Measurements from ENCODE around the gene MYO16.
"Not testable (repeated sequence)": the region's sequence is repeated elsewhere in the genome, so short reads cannot be mapped to it uniquely, and the experiment has no call there.

MYO16 gene

GRCh38 chr13:109209526-109209925 is 580.1 kb downstream of the MYO16 start:
- DNase-seq: no peak

GRCh38 chr13:109211616-109212015 is 582.2 kb downstream of the MYO16 start:
- DNase-seq: no peak

GRCh38 chr13:109212650-109213049 is 583.2 kb downstream of the MYO16 start:
- DNase-seq: no peak

DNA sequence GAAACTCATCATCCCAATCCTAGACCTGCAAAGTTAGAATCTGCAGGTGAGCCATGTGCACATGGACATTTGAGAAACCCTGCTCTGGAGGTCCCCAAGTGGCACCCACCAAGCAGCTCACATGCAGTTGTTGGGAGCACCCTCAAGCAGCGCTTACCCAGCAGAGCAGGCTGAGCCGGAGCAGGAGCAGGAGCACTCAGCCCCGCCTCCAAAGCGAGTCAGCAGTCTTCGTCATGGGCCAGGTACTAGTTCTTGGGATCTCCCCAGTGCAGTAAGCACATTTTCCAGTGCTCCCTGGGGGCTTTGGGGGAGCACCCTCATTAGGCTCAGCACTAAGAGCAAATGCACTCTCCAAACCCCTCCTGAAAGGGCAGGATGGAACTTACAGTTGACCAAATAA is 584.3 kb downstream of the MYO16 start:
- DNase-seq: no peak

- no peak for DNase-seq
Observed at GRCh38 chr13:109214393-109214792, 585.0 kb downstream of the MYO16 start.

- DNase-seq: no peak
Observed at GRCh38 chr13:109215377-109215776, 586.0 kb downstream of the MYO16 start.

DNA sequence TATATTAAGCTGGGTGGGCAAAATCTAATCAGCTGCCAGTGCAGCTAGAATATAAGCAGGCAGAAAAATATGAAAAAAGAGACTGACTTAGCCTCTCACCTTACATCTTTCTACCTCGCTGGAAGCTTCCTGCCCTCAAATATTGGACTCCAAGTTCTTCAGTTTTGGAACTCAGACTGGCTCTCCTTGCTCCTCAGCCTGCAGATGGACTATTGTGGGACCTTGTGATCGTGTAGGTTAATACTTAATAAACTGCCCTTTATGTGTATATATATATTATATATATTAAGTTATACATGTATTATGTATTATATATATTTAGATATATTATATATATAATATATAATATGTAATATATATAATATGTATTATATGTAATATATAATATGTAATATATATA is 588.1 kb downstream of the MYO16 start:
- not testable (repeated sequence) for DNase-seq

DNA sequence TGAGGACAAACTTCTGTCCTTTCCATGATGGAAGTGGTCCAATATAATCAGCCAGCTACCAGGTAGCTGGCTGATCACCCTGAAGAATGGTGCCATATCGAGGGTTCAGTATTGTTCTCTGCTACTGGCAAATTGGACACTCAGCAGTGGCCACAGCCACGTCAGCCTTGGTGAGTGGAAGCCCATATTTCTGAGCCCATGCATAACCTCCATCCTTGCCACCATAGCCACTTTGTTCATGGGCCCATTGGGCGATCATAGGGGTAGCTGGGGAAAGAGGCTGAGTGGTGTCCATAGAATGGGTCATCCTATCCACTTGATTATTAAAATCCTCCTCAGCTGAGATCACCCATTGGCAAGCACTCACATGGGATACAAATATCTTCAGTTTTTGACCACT is 591.2 kb downstream of the MYO16 start:
- no peak for DNase-seq

DNA sequence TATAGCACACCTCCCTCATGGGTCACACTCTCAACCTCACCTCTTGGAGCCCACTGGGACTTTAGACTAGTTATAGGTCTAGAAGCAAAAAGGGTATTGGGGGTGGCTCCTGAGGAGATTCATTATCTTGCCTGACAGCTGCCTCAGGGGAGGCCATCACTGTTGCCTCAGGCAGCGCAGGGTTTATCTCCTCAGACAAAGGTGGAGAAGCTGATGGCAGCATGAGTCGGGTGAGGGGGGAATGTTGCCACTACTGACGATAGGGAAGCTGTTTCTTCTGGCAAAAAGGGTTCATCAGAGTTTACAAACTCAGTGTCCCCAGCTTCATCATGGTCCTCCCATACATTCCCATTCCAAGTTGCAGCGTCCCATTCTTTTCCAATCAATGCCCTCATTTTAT is 594.6 kb downstream of the MYO16 start:
- no peak for DNase-seq

GRCh38 chr13:109226631-109227030 is 597.2 kb downstream of the MYO16 start:
- no peak for DNase-seq

DNA sequence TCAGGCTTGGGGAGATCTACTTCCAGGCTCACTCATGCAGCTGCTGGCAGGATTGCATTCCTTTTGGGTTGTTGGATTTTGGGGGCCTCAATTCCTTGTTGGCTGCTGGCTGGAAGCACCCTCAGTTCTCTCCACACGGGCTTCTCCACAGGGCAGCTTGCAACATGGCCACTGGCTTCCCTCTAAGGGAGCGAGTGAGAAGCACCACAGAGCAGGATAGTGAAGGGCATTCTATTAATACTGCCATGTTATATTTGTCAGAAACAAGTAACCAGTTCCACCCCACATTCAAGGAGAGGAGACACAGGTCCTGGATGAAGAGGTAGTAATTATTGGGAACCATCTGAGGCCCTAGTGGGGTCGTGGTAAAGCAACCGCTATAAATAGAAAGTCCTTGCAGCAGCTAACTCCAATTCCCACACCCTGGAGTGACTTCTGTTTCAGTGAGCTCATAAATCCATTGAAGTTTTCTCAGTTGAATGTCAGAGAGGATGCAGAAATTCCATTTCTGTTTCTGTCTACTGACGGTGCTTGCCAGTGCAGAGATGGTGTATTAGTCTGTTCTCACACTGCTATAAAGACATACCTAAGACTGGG is 598.0 kb downstream of the MYO16 start:
- DNase-seq: no peak

DNA sequence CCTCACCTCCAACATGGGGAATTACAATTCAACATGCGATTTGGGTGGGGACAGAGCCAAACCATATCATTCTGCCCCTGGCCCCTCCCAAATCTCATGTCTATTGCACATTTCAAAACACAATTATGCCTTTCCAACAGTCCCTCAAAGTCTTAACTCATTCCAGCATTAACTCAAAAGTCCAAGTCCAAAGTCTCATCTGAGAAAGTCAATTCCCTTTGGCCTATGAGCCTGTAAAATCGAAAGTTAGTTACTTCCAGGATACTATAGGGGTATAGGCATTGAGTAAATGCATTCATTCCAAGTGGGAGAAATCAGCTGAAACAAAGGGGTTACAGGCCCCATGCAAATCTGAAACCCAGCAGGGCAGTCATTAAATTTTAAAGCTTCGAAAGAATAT is 598.8 kb downstream of the MYO16 start:
- no peak for DNase-seq

DNA sequence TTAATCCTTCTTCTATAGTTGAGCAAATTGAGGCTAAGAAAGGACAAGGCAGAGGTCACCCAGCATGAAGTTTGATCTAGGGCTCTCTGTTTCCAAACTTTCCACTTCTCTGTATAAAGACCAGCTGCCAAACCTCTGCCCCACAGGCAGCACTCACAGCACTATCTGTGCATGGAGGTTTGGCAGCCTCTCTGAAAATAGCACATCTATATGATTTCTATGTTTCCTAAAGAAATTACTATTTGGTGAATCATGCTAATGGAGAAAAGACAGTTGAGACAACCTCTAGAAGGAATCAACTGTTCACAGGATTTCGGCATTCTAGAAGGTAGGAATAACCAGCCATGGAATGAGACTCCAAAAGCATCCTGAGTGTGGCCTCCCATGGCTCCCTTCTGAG is 602.5 kb downstream of the MYO16 start:
- DNase-seq: no peak

- DNase-seq: no peak
Observed at GRCh38 chr13:109233293-109233692, 603.9 kb downstream of the MYO16 start.

- no peak for DNase-seq
Observed at GRCh38 chr13:109235901-109236300, 606.5 kb downstream of the MYO16 start.

- DNase-seq: no peak
Observed at GRCh38 chr13:109241160-109241559, 611.7 kb downstream of the MYO16 start.

DNA sequence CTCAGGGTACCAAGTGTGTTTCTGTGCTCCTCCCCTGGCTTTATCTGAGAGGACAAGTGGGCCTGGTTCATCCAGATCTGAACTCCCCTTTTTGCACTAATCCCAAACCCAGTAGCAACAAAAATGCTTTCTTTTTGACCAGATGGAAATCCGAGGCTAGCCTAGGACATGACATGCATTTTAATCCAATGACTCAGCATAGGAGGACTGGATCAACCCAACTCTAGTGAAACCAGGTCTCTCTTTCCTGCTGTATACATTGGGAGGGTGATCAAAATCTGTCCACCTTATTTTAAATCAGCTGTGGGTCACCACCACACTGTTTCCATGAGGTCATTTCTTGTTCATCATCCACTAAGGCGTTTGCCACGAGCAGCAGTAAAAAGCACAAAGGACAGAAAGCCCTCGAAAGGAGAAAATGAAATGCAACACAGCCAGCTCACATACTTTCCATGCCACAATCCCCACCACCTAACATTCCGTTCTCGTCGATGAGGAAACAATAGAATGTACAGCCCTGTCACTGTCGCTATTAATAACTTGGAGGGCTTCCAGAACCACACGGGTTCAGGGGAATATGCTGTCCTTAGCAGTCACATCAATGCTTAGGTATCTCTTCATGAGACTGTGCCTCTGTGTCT is 614.0 kb downstream of the MYO16 start:
- no peak for DNase-seq

GRCh38 chr13:109244566-109244965 is 615.2 kb downstream of the MYO16 start:
- DNase-seq: no peak

- DNase-seq: no peak
Observed at GRCh38 chr13:109246001-109246400, 616.6 kb downstream of the MYO16 start.

DNA sequence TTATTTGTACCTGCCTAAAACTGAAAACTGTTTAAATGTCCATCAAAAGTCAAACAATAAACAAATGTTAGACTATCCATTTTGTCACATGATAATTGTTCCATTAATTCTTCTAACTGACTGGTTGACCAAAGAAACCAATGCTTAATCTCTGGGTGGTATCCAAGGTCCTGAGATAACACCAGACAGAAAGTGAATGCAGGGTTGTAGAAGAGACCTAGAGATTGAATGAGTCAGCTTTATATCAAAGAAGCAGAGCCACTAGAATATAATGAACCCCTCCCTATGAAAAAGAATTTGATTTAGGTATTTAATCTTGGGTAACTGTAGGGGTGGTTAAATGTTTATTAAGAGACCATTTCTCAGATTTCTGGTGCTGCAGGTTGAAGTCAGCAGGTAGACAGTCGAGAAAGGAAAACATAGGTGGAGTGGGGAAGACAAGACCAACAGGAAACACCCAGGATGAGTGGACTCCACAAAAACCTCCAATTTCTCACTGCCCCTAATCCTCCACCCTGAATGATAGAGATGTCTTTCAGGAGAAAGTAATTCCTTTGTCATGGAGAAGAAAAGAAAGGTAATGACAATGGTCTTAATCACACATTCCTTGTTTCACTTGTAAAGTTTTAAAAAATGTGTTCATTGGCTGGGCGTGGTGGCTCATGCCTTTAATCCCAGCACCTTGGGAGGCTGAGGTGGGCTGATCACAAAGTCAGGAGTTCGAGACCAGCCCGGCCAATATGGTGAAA is 620.5 kb downstream of the MYO16 start:
- no peak for DNase-seq

DNA sequence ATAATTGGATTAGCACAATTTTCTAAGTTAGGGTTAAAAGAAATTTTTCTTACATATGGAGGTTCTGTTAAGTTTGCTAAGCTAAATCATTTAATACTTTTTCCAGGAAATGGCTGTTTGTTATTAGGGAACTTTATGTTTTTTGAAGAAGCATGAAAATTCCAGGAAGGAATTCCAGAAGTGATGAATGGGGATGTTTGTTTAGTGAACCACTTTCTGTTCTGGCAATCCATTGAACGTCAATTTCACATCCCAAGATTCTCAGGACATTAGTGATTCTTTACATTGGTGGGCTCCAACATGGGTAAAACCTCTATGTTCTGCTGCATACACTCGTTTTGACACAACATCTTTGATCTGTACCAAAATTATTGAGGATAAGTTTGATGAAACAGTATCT is 622.5 kb downstream of the MYO16 start:
- DNase-seq: no peak

- DNase-seq: no peak
Observed at GRCh38 chr13:109253316-109253715, 623.9 kb downstream of the MYO16 start.

DNA sequence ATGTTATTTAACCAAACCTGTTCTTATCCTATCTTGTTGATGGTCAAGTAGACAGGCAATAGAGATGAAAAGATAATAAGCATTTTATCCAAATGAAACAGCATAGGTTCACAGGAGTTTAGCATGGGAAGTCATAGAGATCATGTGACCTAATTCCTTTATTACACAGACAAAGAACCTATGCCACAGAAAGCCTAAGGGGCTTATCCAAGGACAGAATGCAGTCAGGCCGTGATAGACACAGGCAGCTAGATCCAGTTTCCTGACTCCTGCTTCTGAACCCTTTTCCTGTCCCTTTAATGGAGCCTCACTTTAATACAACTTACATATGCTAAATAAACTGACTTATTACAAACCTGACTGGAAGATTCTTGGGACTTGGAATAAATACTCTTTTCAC is 624.9 kb downstream of the MYO16 start:
- no peak for DNase-seq

DNA sequence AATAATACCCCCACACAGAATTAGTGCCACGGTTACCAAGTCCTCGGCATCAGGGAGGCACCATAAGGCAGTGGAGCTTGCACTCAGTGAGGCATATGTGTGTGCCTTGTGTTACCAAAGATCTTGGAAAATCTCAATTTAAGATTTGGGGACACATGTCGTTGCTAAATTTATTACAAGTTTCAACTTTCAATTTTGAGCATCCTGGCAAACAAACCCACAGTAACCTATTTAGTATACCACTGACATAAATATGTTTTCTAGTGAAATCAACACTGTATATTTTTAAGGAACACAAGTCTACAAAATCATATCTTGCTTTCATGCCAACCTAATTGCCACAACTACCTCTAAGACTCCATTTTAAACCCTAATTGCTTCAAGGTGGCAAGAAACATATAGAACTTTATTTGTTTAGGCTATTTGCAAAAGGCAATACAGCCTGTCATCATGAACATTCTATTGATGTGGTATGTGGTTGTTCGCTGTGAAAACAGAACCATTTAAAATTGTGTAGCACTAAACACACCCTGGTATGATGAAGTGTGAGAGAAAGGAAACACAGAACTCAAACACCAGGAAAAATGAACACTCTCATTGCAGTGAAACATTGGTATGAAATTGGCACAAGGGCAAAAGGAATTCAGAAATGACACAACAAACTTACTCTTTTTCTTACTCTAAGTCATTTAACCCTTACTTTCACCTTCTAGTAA is 625.9 kb downstream of the MYO16 start:
- no peak for DNase-seq

Data from stimulated activated CD4-positive, alpha-beta T cell treated with anti-CD3 and anti-CD28 coated beads, Interleukin-4, amount 100 ng/mL, for 24 hours (primary cell).